Bronchial epithelial cell (primary cell): ENCODE results near the gene FBXW2. TPM values are rescaled to one million over a fixed set of nuclear protein-coding genes. Genes with fewer than 3 reads are reported as not detected.

Source experiments
- DNase-seq: peaks from one replicate; pipeline ENCODE4 v3.0.0-alpha.2; 2010; ENCODE audit warnings: low read depth
- FAIRE-seq: peaks from 2 replicates; lab custom pipeline; 2011; peaks lifted over from hg19 to GRCh38; lab: Jason Lieb, UNC
- H3K27me3 ChIP-seq: 2 replicates; pipeline ENCODE4 v1.5.1; 2011; ENCODE audit warnings: low read length; ENCODE audit not compliant: control insufficient read depth, insufficient read depth
- H3K36me3 ChIP-seq: 2 replicates; pipeline ENCODE4 v1.5.1; 2011; ENCODE audit warnings: low read length; ENCODE audit not compliant: control insufficient read depth, insufficient read depth
- H3K4me3 ChIP-seq: 2 replicates; pipeline ENCODE4 v1.5.1; 2011; ENCODE audit warnings: mild to moderate bottlenecking, low read depth, low read length, control low read depth
- total RNA-seq: library from RNA; depleted of rRNA; stranded (reverse); fragments of >200 nt; gene quantifications from 2 replicates; pipeline ENCODE4 v1.2.1, GENCODE V29; 2014
- TF ChIP-seq, protein P1 (sequence below): IDR thresholded peaks from 2 replicates; pipeline ENCODE4 v1.5.1; 2011; ENCODE audit warnings: mild to moderate bottlenecking, moderate library complexity, low read length, control low read depth, inconsistent platforms; ENCODE audit not compliant: insufficient read depth, severe bottlenecking

FBXW2 gene
- total RNA-seq, 1 donor from 2014 or later, result 31.1 TPM

DNA sequence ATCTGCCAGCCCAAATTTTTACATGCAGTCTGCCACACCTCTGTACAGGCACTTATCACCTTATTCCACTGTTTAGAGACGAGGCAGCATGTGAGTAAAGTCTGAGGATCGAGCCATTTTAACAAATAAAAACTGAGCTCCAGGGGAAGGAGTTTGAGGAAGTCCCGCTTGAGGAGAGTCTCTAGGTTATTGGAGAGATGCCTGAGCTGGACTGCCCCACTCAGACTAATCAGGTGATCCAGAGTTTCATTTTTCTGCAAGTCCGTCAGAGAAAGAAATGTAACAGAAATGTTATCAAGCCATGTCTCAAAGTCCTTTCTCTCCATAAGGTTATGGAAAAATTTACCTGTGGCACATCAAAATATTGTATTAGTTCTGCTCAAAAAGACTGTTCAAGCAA is 5.3 kb downstream of the FBXW2 start:
- DNase-seq, result no peak
- TF ChIP-seq, protein P1, sequence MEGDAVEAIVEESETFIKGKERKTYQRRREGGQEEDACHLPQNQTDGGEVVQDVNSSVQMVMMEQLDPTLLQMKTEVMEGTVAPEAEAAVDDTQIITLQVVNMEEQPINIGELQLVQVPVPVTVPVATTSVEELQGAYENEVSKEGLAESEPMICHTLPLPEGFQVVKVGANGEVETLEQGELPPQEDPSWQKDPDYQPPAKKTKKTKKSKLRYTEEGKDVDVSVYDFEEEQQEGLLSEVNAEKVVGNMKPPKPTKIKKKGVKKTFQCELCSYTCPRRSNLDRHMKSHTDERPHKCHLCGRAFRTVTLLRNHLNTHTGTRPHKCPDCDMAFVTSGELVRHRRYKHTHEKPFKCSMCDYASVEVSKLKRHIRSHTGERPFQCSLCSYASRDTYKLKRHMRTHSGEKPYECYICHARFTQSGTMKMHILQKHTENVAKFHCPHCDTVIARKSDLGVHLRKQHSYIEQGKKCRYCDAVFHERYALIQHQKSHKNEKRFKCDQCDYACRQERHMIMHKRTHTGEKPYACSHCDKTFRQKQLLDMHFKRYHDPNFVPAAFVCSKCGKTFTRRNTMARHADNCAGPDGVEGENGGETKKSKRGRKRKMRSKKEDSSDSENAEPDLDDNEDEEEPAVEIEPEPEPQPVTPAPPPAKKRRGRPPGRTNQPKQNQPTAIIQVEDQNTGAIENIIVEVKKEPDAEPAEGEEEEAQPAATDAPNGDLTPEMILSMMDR, result no peak
- H3K36me3 ChIP-seq, result peaks cover 7% of the 10 kb centered on the region
- FAIRE-seq, result no peak
- H3K27me3 ChIP-seq, result no peaks in the 10 kb centered on the region
- H3K4me3 ChIP-seq, result no peak overlapping the region

DNA sequence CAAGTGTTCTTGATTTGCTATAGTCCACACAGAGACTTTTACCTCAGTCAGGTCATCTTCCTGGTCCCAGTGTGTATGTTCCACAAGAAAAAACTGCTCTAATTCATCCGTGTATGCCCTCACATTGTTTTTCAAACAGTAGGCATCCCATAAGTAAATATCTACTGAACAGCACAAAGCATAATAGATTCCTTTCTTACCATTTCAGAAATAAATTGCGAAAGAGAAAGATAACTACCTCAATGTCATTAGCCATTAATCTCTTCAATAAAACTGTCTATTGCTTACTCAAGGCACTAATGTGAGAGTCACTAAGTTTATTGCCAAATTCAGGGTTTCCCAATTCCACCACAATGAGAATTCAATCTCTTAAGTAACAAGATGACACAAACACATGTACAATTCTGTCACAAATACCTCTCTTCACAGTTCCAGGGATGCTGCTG is 9.6 kb downstream of the FBXW2 start:
- H3K36me3 ChIP-seq, result peaks cover 6% of the 10 kb centered on the region
- FAIRE-seq (no peak), DNase-seq (peak; percentile 77)
- no peak overlapping the region for H3K4me3 ChIP-seq
- H3K27me3 ChIP-seq, result no peaks in the 10 kb centered on the region
- TF ChIP-seq, protein P1, result no peak

DNA sequence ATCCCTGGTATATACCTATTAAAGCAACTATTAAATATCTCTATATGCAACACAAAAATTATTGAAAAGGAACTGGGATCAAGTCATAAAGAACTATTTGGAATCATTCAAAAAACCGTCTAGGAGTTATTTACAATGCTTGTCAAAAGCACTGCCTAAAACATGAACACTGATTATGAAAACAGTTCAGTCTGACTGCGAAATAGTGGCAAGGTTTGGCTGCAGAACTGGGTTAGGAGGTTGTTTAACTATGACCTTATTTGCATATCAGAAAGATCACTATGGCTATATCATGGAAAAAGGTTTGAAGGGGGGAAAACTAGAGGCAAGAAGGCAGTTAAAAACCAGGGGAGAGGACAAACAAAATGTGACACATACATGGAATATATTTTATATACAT is 12.0 kb downstream of the FBXW2 start:
- DNase-seq, result no peak
- Histone ChIP-seq H3K36me3 (peaks cover 1% of the 10 kb centered on the region), H3K4me3 (no peak overlapping the region), H3K27me3 (no peaks in the 10 kb centered on the region)
- FAIRE-seq, result no peak
- TF ChIP-seq, protein P1, result no peak

DNA sequence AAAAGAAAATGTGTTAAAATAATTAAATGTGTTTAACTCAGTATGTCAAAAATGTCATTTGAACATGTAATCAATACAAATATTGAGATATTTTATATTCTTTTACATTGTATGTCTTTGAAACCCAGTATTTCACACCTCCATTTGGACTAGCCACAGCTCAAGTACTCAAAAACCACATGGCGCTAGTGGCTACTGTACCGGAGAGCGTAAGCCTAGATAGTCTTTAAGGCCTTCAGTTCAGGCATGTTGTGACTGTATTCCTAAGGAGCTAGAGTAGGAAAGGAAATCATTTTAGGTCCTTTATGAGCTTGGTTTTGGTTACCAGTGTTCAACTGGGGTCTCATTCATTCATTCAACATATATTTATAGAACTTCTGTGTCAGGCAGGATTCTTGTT is 12.8 kb downstream of the FBXW2 start:
- no peaks in the 10 kb centered on the region for H3K36me3 ChIP-seq
- FAIRE-seq, result no peak

DNA sequence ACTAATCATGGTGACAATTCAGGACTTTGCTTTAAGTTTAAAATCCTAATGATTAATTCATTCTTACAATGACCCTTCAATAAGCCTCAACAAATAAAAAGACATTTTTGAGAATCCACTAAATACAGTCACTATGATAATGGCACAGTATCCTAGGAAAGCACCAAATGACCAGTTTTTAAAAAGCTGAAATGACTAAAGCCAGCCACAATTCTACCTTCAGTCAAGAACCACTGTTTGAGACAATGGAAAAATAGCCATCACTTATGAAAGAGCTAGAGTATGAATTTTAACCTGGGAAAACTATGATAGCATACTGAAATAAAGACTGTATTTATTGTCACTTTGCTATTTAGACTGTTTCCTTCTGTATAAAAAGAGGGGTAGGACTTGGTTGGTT is 14.0 kb downstream of the FBXW2 start:
- H3K27me3 ChIP-seq, result no peaks in the 10 kb centered on the region
- H3K36me3 ChIP-seq, result peaks cover 1% of the 10 kb centered on the region
- DNase-seq, result no peak
- TF ChIP-seq, protein P1, result no peak
- no peak overlapping the region for H3K4me3 ChIP-seq
- FAIRE-seq, result no peak

More for the DNA sequence above, 12.8 kb downstream of the FBXW2 start:
- Histone ChIP-seq H3K27me3 (no peaks in the 10 kb centered on the region), H3K4me3 (no peak overlapping the region)
- TF ChIP-seq, protein P1, result no peak
- no peak for DNase-seq

DNA sequence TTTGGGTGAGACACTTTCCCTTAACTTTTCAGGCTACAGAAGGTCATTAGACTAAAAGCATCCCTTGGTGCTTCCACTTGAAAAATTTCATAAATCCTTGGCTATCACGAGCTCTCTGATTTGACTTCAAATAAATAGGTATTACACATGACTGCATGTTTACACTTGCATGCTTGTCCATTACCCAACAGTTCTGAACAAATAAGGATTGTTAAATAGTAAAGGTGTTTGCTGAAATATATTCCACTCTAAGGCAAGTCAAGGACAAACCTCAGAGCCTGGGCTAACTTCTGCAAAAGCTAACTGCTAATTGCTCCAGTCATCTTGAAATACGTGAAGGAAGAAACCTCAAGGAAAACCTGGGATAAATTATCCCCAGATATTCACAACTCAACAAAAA is 14.5 kb downstream of the FBXW2 start:
- H3K36me3 ChIP-seq, result peaks cover 2% of the 10 kb centered on the region
- H3K4me3 ChIP-seq, result no peak overlapping the region
- FAIRE-seq (no peak), DNase-seq (peak; percentile 91)
- TF ChIP-seq, protein P1, result no peak
- no peaks in the 10 kb centered on the region for H3K27me3 ChIP-seq
